Measurements from ENCODE around the gene CARD14. TPM values are rescaled to one million over a fixed set of nuclear protein-coding genes. Genes with fewer than 3 reads are reported as not detected.

The CARD14 gene
- total and polyA plus RNA-seq, 2 donors (not counting 1 experiment from before 2014, with no cell fraction given): not detected

DNA sequence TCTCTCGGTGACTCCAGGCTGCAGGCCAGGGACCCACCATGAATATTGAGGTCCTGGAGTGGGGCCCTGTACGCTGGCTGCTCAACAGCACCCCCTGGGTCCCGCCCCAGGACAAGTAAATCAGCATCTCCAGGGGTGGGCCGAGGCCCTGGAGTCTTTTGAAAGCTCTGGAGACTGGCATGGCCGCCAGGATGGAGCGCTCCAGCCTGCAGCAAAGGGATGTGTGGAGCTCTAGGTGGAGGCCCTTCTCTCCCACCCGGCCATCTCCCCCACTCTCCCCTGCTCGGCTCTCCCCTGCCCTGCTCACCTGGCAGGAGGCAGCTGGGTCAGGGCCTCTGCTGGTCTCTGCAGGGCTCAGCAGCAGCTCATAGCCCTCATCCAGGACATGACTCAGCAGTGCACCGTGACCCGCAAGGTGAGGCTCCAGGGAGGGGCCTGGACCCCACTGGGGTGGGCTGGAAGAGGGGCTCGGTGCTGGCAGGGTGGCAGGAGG lies 33.7 kb downstream of the CARD14 start:
- Histone ChIP-seq H3K4me1 (ENCODE audit: control insufficient read depth in 2 of 2, insufficient read depth in 2 of 2, low read length in 2 of 2) (no peaks in the 10 kb centered on the region), H3K9ac (ENCODE audit: low read length) (no peak overlapping the region), H3K27me3 (replicated peaks in 1 of 4; ENCODE audit: control extremely low read depth in 1 of 4, control insufficient read depth in 3 of 4, insufficient read depth in 4 of 4, low read length in 3 of 4) (no peaks in the 10 kb centered on the region), H3K4me2 (replicated peaks; ENCODE audit: low read depth, low read length, poor library complexity, severe bottlenecking) (no peak overlapping the region), H3K27ac (ENCODE audit: low read length in 2 of 2) (no peak overlapping the region), H3K9me3 (ENCODE audit: control extremely low read depth in 1 of 3, control insufficient read depth in 2 of 3, insufficient read depth in 1 of 3, low read length in 2 of 3) (no peaks in the 10 kb centered on the region), H2AFZ (ENCODE audit: insufficient read depth, low read depth, low read length, poor library complexity, severe bottlenecking) (no peak overlapping the region), H3K4me3 (ENCODE audit: control extremely low read depth in 1 of 5, extremely low read depth in 1 of 5, insufficient read depth in 1 of 5, low read depth in 2 of 5, low read length in 4 of 5) (no peak overlapping the region), H3K79me2 (ENCODE audit: control insufficient read depth, insufficient read depth, low read length) (no peaks in the 10 kb centered on the region), H4K20me1 (ENCODE audit: control insufficient read depth, insufficient read depth, low read length, poor library complexity, severe bottlenecking) (no peaks in the 10 kb centered on the region), H3K36me3 (replicated peaks in 1 of 2; ENCODE audit: control extremely low read depth in 1 of 2, control insufficient read depth in 1 of 2, extremely low read depth in 1 of 2, insufficient read depth in 2 of 2, low read length in 1 of 2) (no peaks in the 10 kb centered on the region)
- intact Hi-C loops (cut with micrococcal nuclease): no loop called here
- Mint-ChIP-seq H3K27me3 (no peaks in the 10 kb centered on the region), H3K9me3 (ENCODE audit: insufficient read depth) (no peaks in the 10 kb centered on the region), H3K4me3 (no peak overlapping the region), H3K4me1 (no peaks in the 10 kb centered on the region), H3K27ac (no peak overlapping the region)
- TF ChIP-seq, protein P1, sequence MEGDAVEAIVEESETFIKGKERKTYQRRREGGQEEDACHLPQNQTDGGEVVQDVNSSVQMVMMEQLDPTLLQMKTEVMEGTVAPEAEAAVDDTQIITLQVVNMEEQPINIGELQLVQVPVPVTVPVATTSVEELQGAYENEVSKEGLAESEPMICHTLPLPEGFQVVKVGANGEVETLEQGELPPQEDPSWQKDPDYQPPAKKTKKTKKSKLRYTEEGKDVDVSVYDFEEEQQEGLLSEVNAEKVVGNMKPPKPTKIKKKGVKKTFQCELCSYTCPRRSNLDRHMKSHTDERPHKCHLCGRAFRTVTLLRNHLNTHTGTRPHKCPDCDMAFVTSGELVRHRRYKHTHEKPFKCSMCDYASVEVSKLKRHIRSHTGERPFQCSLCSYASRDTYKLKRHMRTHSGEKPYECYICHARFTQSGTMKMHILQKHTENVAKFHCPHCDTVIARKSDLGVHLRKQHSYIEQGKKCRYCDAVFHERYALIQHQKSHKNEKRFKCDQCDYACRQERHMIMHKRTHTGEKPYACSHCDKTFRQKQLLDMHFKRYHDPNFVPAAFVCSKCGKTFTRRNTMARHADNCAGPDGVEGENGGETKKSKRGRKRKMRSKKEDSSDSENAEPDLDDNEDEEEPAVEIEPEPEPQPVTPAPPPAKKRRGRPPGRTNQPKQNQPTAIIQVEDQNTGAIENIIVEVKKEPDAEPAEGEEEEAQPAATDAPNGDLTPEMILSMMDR (IDR thresholded peaks at IDR 0.05): no peak
- TF ChIP-seq EZH2 (IDR thresholded peaks at IDR 0.05; ENCODE audit: borderline replicate concordance, insufficient read depth, low read depth, low read length, poor library complexity, severe bottlenecking): no peak
- POLR2A ChIA-PET: no interaction called here
- 91% methylated on average over 8 of the region's 11 CpGs for WGBS (ENCODE audit: insufficient coverage)
- no peak for ATAC-seq (ENCODE audit: low read depth)
- CTCF ChIA-PET: no interaction called here
- DNase-seq: no peak

- Histone ChIP-seq H3K9me3 (ENCODE audit: control extremely low read depth in 1 of 3, control insufficient read depth in 2 of 3, insufficient read depth in 1 of 3, low read length in 2 of 3) (no peaks in the 10 kb centered on the region), H3K79me2 (ENCODE audit: control insufficient read depth, insufficient read depth, low read length) (no peaks in the 10 kb centered on the region), H3K4me1 (ENCODE audit: control insufficient read depth in 2 of 2, insufficient read depth in 2 of 2, low read length in 2 of 2) (no peaks in the 10 kb centered on the region), H3K36me3 (replicated peaks in 1 of 2; ENCODE audit: control extremely low read depth in 1 of 2, control insufficient read depth in 1 of 2, extremely low read depth in 1 of 2, insufficient read depth in 2 of 2, low read length in 1 of 2) (peaks cover 0 to 4% of the 10 kb centered on the region in 2 experiments), H4K20me1 (ENCODE audit: control insufficient read depth, insufficient read depth, low read length, poor library complexity, severe bottlenecking) (no peaks in the 10 kb centered on the region), H3K4me3 (ENCODE audit: control extremely low read depth in 1 of 5, extremely low read depth in 1 of 5, insufficient read depth in 1 of 5, low read depth in 2 of 5, low read length in 4 of 5) (no peak overlapping the region), H3K9ac (ENCODE audit: low read length) (no peak overlapping the region), H3K27me3 (replicated peaks in 1 of 4; ENCODE audit: control extremely low read depth in 1 of 4, control insufficient read depth in 3 of 4, insufficient read depth in 4 of 4, low read length in 3 of 4) (no peaks in the 10 kb centered on the region), H2AFZ (ENCODE audit: insufficient read depth, low read depth, low read length, poor library complexity, severe bottlenecking) (no peak overlapping the region), H3K4me2 (replicated peaks; ENCODE audit: low read depth, low read length, poor library complexity, severe bottlenecking) (no peak overlapping the region), H3K27ac (ENCODE audit: low read length in 2 of 2) (no peak overlapping the region)
- CTCF ChIA-PET: interaction anchor here (3.3 kb wide), 1 partner anchor 8 kb away, joined by 12 read pairs; no protein-coding TSS in a partner anchor
- POLR2A ChIA-PET: no interaction called here
- TF ChIP-seq, protein P1 (IDR thresholded peaks at IDR 0.05): no peak
- no peak for TF ChIP-seq EZH2 (IDR thresholded peaks at IDR 0.05; ENCODE audit: borderline replicate concordance, insufficient read depth, low read depth, low read length, poor library complexity, severe bottlenecking)
- DNase-seq (no peak), ATAC-seq (ENCODE audit: low read depth) (no peak)
- WGBS (ENCODE audit: insufficient coverage): 92% methylated on average over 14 of the region's 19 CpGs
- intact Hi-C loops (cut with micrococcal nuclease): no loop called here
- H3K27me3 Mint-ChIP-seq: no peaks in the 10 kb centered on the region
- H3K9me3 Mint-ChIP-seq (ENCODE audit: insufficient read depth): no peaks in the 10 kb centered on the region
- no peaks in the 10 kb centered on the region for H3K4me1 Mint-ChIP-seq
- H3K4me3 Mint-ChIP-seq: no peak overlapping the region
- no peak overlapping the region for H3K27ac Mint-ChIP-seq
These were observed 35.0 kb downstream of the CARD14 start for GRCh38 chr17:80204626-80205468.

All from B cell (primary cell).